Measurements from ENCODE around the gene LPGAT1. TPM values are rescaled to one million over a fixed set of nuclear protein-coding genes. Genes with fewer than 3 reads are reported as not detected.

LPGAT1 gene
- total and polyA plus RNA-seq, 2 donors (not counting 3 experiments of a cell fraction or from before 2014, with no cell fraction given) = 6.1 to 46.0 TPM

DNA sequence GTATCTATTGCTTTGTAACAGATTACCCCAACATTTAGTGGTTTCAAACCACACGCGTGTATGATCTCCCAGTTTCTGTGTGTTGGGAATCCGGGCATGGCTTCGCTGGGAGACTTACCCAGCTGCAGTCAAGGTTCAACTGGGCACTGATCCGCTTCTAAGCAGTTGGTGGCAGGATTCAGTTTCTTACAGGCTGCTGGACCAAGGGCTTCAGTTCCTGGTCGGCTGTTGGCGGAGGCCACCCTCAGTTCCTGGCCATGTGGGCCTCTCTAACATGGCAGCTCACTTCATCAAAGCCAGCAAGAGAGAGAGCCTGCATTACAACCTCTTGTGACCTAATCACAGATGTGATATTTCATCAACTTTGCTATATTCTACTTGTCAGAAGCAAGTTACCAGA is 101.3 kb downstream of the LPGAT1 start:
- Histone ChIP-seq H3K27me3 (ENCODE audit: control insufficient read depth in 2 of 2, insufficient read depth in 2 of 2, low read length in 2 of 2) (peaks cover 0 to 3% of the 10 kb centered on the region in 2 experiments), H3K4me1 (ENCODE audit: control insufficient read depth, extremely low read depth, insufficient read depth, low read length) (no peaks in the 10 kb centered on the region), H2AFZ (ENCODE audit: low read depth, low read length) (no peak overlapping the region), H3K4me3 (replicated peaks in 1 of 3; ENCODE audit: insufficient read depth in 1 of 3, low read depth in 1 of 3, low read length in 3 of 3) (no peak overlapping the region), H3K9me3 (replicated peaks; ENCODE audit: control insufficient read depth, insufficient read depth, low read length) (no peaks in the 10 kb centered on the region), H3K9me1 (replicated peaks; ENCODE audit: control insufficient read depth, extremely low read depth, insufficient read depth, low read length) (no peaks in the 10 kb centered on the region), H3K27ac (ENCODE audit: insufficient read depth, low read depth, low read length) (no peak overlapping the region), H4K20me1 (replicated peaks; ENCODE audit: control insufficient read depth, extremely low read depth, insufficient read depth, low read length) (no peaks in the 10 kb centered on the region), H3K36me3 (ENCODE audit: control insufficient read depth in 2 of 2, extremely low read depth in 1 of 2, insufficient read depth in 2 of 2, low read length in 2 of 2) (no peaks in the 10 kb centered on the region), H3K4me2 (ENCODE audit: insufficient read depth, low read length) (no peak overlapping the region), H3K9ac (replicated peaks; ENCODE audit: extremely low read depth, insufficient read depth, low read length) (no peak overlapping the region), H3K79me2 (ENCODE audit: control insufficient read depth, insufficient read depth, low read length) (no peaks in the 10 kb centered on the region)
- dilution Hi-C loops (cut with MboI; ENCODE audit: extremely low pct_ligation_motif_present, low sequenced_read_pairs) = no loop called here
- ChIA-PET POLR2A (no interaction called here), CTCF (interaction anchor here (1.1 kb wide), 2 partner anchors 306 to 727 kb away, joined by 3 read pairs; partner anchors contain the start of genes DTL and INTS7)
- no peak for DNase-seq (ENCODE audit: low read depth, low spot score)
- BruUV-seq (replicated peaks) = no TSS peak
- TF ChIP-seq EZH2 (IDR thresholded peaks at IDR 0.05; ENCODE audit: borderline replicate concordance, low read depth, low read length, severe bottlenecking) = no peak
- no peak for TF ChIP-seq POLR2AphosphoS5 (IDR thresholded peaks at IDR 0.05; ENCODE audit: insufficient read depth, low read depth, low read length)
- TF ChIP-seq JUN (IDR thresholded peaks at IDR 0.05; ENCODE audit: borderline replicate concordance, insufficient read depth, insufficient read length, low read depth) = no peak
- TF ChIP-seq GATA2 (IDR thresholded peaks at IDR 0.05; ENCODE audit: insufficient read depth, insufficient read length, low read depth, low read length) = no peak
- TF ChIP-seq, protein P1, sequence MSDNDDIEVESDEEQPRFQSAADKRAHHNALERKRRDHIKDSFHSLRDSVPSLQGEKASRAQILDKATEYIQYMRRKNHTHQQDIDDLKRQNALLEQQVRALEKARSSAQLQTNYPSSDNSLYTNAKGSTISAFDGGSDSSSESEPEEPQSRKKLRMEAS (IDR thresholded peaks at IDR 0.05; ENCODE audit: insufficient read depth, insufficient read length) = no peak
- TF ChIP-seq FOS (IDR thresholded peaks at IDR 0.05; ENCODE audit: borderline replicate concordance, insufficient read depth, low read length) = no peak
- no peak for TF ChIP-seq MYC (IDR thresholded peaks at IDR 0.05; ENCODE audit: low read depth, low read length)
- TF ChIP-seq, protein P2, sequence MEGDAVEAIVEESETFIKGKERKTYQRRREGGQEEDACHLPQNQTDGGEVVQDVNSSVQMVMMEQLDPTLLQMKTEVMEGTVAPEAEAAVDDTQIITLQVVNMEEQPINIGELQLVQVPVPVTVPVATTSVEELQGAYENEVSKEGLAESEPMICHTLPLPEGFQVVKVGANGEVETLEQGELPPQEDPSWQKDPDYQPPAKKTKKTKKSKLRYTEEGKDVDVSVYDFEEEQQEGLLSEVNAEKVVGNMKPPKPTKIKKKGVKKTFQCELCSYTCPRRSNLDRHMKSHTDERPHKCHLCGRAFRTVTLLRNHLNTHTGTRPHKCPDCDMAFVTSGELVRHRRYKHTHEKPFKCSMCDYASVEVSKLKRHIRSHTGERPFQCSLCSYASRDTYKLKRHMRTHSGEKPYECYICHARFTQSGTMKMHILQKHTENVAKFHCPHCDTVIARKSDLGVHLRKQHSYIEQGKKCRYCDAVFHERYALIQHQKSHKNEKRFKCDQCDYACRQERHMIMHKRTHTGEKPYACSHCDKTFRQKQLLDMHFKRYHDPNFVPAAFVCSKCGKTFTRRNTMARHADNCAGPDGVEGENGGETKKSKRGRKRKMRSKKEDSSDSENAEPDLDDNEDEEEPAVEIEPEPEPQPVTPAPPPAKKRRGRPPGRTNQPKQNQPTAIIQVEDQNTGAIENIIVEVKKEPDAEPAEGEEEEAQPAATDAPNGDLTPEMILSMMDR (IDR thresholded peaks at IDR 0.05; ENCODE audit: extremely low read depth in 1 of 2, insufficient read depth in 1 of 2, low read depth in 1 of 2, low read length in 2 of 2) = no peak
- TF ChIP-seq POLR2A (IDR thresholded peaks at IDR 0.05; ENCODE audit: low read depth, low read length) = no peak
- intact Hi-C loops (cut with micrococcal nuclease) = no loop called here
- FAIRE-seq = no peak
